Measurements from ENCODE around the gene SLC6A6. TPM values are rescaled to one million over a fixed set of nuclear protein-coding genes. Genes with fewer than 3 reads are reported as not detected.
A peak's percentile ranks its signal among the peaks of the same experiment; 100 is the strongest.

SLC6A6 gene
- total RNA-seq, 1 donor from 2014 or later, result 5.7 TPM

GRCh38 chr3:14450506-14450905, 48.1 kb downstream of the SLC6A6 start:
- Histone ChIP-seq H3K4me1 (ENCODE audit: control insufficient read depth in 3 of 3, insufficient read depth in 3 of 3, low read length in 3 of 3) (peaks cover 38 to 44% (median 43%) of the 10 kb centered on the region in 3 donors), H3K36me3 (ENCODE audit: control insufficient read depth in 3 of 3, insufficient read depth in 3 of 3, low read length in 3 of 3) (peaks cover 41 to 45% (median 44%) of the 10 kb centered on the region in 3 donors), H3K9ac (ENCODE audit: low read depth in 1 of 3, low read length in 3 of 3) (no peak overlapping the region), H3K27ac (ENCODE audit: low read depth, low read length) (no peak overlapping the region), H3K9me3 (ENCODE audit: control insufficient read depth in 3 of 3, low read length in 3 of 3) (no peaks in the 10 kb centered on the region), H3K4me3 (ENCODE audit: low read length in 3 of 3) (no peak overlapping the region), H3K27me3 (ENCODE audit: control insufficient read depth in 3 of 3, insufficient read depth in 3 of 3, low read length in 3 of 3) (no peaks in the 10 kb centered on the region)

DNA sequence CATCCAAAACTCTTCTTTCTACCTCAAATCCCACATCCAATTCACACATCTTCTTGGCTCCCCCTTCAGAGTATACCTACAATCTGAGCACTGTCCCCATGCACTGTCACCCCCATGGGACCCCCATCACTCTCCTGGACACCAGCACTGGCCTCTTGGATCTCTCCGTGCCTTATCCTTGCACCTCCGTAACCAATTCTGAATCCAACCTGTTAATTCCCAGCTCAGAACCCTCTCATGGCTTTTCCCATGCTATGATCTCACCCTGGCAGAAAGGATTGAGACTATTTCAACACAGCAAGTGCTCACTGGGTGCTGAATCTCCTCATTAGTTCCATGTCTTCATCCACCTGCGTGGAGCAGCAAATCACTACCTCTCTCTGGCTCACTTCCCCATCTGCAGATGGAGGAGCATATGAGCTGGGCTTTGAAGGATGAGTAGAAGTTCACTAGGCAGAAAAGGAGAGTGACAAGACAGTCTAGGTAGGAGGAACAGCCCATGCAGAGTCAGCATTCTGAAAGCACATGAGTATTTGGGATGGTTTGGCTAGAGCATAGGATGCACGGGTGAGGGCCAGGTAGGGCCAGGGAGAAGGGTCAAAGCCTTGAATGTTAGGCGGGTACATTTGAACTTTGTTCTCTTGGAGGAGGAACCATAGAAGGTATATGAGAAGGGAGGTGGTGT, 48.7 kb downstream of the SLC6A6 start:
- Histone ChIP-seq H3K9ac (ENCODE audit: low read depth in 1 of 3, low read length in 3 of 3) (no peak overlapping the region), H3K4me3 (ENCODE audit: low read length in 3 of 3) (no peak overlapping the region), H3K4me1 (ENCODE audit: control insufficient read depth in 3 of 3, insufficient read depth in 3 of 3, low read length in 3 of 3) (peaks cover 41 to 49% (median 49%) of the 10 kb centered on the region in 3 donors), H3K9me3 (ENCODE audit: control insufficient read depth in 3 of 3, low read length in 3 of 3) (no peaks in the 10 kb centered on the region), H3K27ac (ENCODE audit: low read depth, low read length) (peak overlapping the region; percentile 92), H3K27me3 (ENCODE audit: control insufficient read depth in 3 of 3, insufficient read depth in 3 of 3, low read length in 3 of 3) (peaks cover 0 to 2% (median 0%) of the 10 kb centered on the region in 3 donors), H3K36me3 (ENCODE audit: control insufficient read depth in 3 of 3, insufficient read depth in 3 of 3, low read length in 3 of 3) (peaks cover 36 to 39% (median 39%) of the 10 kb centered on the region in 3 donors)

- peak overlapping the region; percentile 92 for H3K27ac ChIP-seq (ENCODE audit: low read depth, low read length)
- peaks cover 41 to 56% (median 49%) of the 10 kb centered on the region in 3 donors for H3K4me1 ChIP-seq (ENCODE audit: control insufficient read depth in 3 of 3, insufficient read depth in 3 of 3, low read length in 3 of 3)
- no peak overlapping the region for H3K4me3 ChIP-seq (ENCODE audit: low read length in 3 of 3)
- H3K9me3 ChIP-seq (ENCODE audit: control insufficient read depth in 3 of 3, low read length in 3 of 3), result no peaks in the 10 kb centered on the region
- H3K9ac ChIP-seq (ENCODE audit: low read depth in 1 of 3, low read length in 3 of 3), result peak overlapping the region; percentile 12 to 74 (median 25)
- peaks cover 0 to 2% (median 0%) of the 10 kb centered on the region in 3 donors for H3K27me3 ChIP-seq (ENCODE audit: control insufficient read depth in 3 of 3, insufficient read depth in 3 of 3, low read length in 3 of 3)
- peaks cover 25 to 29% (median 29%) of the 10 kb centered on the region in 3 donors for H3K36me3 ChIP-seq (ENCODE audit: control insufficient read depth in 3 of 3, insufficient read depth in 3 of 3, low read length in 3 of 3)
Observed at GRCh38 chr3:14451844-14452739, 49.7 kb downstream of the SLC6A6 start.

GRCh38 chr3:14452740-14453710, 50.6 kb downstream of the SLC6A6 start:
- H3K27me3 ChIP-seq (ENCODE audit: control insufficient read depth in 3 of 3, insufficient read depth in 3 of 3, low read length in 3 of 3), result peaks cover 0 to 2% (median 0%) of the 10 kb centered on the region in 3 donors
- H3K27ac ChIP-seq (ENCODE audit: low read depth, low read length), result peak overlapping the region; percentile 92
- peaks cover 41 to 56% (median 49%) of the 10 kb centered on the region in 3 donors for H3K4me1 ChIP-seq (ENCODE audit: control insufficient read depth in 3 of 3, insufficient read depth in 3 of 3, low read length in 3 of 3)
- H3K9ac ChIP-seq (ENCODE audit: low read depth in 1 of 3, low read length in 3 of 3), result peak overlapping the region in 2 of 3 donors; percentile 65 to 83
- peaks cover 16 to 21% (median 19%) of the 10 kb centered on the region in 3 donors for H3K36me3 ChIP-seq (ENCODE audit: control insufficient read depth in 3 of 3, insufficient read depth in 3 of 3, low read length in 3 of 3)
- no peaks in the 10 kb centered on the region for H3K9me3 ChIP-seq (ENCODE audit: control insufficient read depth in 3 of 3, low read length in 3 of 3)
- H3K4me3 ChIP-seq (ENCODE audit: low read length in 3 of 3), result no peak overlapping the region

- Histone ChIP-seq H3K4me1 (ENCODE audit: control insufficient read depth in 3 of 3, insufficient read depth in 3 of 3, low read length in 3 of 3) (peaks cover 41 to 56% (median 49%) of the 10 kb centered on the region in 3 donors), H3K9me3 (ENCODE audit: control insufficient read depth in 3 of 3, low read length in 3 of 3) (no peaks in the 10 kb centered on the region), H3K9ac (ENCODE audit: low read depth in 1 of 3, low read length in 3 of 3) (peak overlapping the region; percentile 65 to 83 (median 71)), H3K36me3 (ENCODE audit: control insufficient read depth in 3 of 3, insufficient read depth in 3 of 3, low read length in 3 of 3) (peaks cover 6 to 20% (median 13%) of the 10 kb centered on the region in 3 donors), H3K27ac (ENCODE audit: low read depth, low read length) (peak overlapping the region; percentile 92), H3K27me3 (ENCODE audit: control insufficient read depth in 3 of 3, insufficient read depth in 3 of 3, low read length in 3 of 3) (peaks cover 0 to 2% (median 0%) of the 10 kb centered on the region in 3 donors), H3K4me3 (ENCODE audit: low read length in 3 of 3) (peak overlapping the region in 1 of 3 donors; percentile 18)
Observed at GRCh38 chr3:14453876-14454638, 51.7 kb downstream of the SLC6A6 start.

GRCh38 chr3:14454639-14455310, 52.4 kb downstream of the SLC6A6 start:
- Histone ChIP-seq H3K36me3 (ENCODE audit: control insufficient read depth in 3 of 3, insufficient read depth in 3 of 3, low read length in 3 of 3) (peaks cover 5 to 23% (median 14%) of the 10 kb centered on the region in 3 donors), H3K4me1 (ENCODE audit: control insufficient read depth in 3 of 3, insufficient read depth in 3 of 3, low read length in 3 of 3) (peaks cover 41 to 56% (median 49%) of the 10 kb centered on the region in 3 donors), H3K27me3 (ENCODE audit: control insufficient read depth in 3 of 3, insufficient read depth in 3 of 3, low read length in 3 of 3) (peaks cover 0 to 2% (median 0%) of the 10 kb centered on the region in 3 donors)

GRCh38 chr3:14455571-14456317, 53.3 kb downstream of the SLC6A6 start:
- Histone ChIP-seq H3K9ac (ENCODE audit: low read depth in 1 of 3, low read length in 3 of 3) (peak overlapping the region in 1 of 3 donors; percentile 10), H3K4me3 (ENCODE audit: low read length in 3 of 3) (no peak overlapping the region), H3K4me1 (ENCODE audit: control insufficient read depth in 3 of 3, insufficient read depth in 3 of 3, low read length in 3 of 3) (peaks cover 48 to 62% (median 56%) of the 10 kb centered on the region in 3 donors), H3K36me3 (ENCODE audit: control insufficient read depth in 3 of 3, insufficient read depth in 3 of 3, low read length in 3 of 3) (peaks cover 5 to 21% (median 11%) of the 10 kb centered on the region in 3 donors), H3K27me3 (ENCODE audit: control insufficient read depth in 3 of 3, insufficient read depth in 3 of 3, low read length in 3 of 3) (peaks cover 0 to 2% (median 0%) of the 10 kb centered on the region in 3 donors), H3K27ac (ENCODE audit: low read depth, low read length) (no peak overlapping the region), H3K9me3 (ENCODE audit: control insufficient read depth in 3 of 3, low read length in 3 of 3) (no peaks in the 10 kb centered on the region)

More at GRCh38 chr3:14454639-14455310, 52.4 kb downstream of the SLC6A6 start:
- no peak overlapping the region for H3K4me3 ChIP-seq (ENCODE audit: low read length in 3 of 3)
- H3K27ac ChIP-seq (ENCODE audit: low read depth, low read length), result peak overlapping the region; percentile 92
- H3K9me3 ChIP-seq (ENCODE audit: control insufficient read depth in 3 of 3, low read length in 3 of 3), result no peaks in the 10 kb centered on the region
- H3K9ac ChIP-seq (ENCODE audit: low read depth in 1 of 3, low read length in 3 of 3), result peak overlapping the region; percentile 32 to 83 (median 71)

DNA sequence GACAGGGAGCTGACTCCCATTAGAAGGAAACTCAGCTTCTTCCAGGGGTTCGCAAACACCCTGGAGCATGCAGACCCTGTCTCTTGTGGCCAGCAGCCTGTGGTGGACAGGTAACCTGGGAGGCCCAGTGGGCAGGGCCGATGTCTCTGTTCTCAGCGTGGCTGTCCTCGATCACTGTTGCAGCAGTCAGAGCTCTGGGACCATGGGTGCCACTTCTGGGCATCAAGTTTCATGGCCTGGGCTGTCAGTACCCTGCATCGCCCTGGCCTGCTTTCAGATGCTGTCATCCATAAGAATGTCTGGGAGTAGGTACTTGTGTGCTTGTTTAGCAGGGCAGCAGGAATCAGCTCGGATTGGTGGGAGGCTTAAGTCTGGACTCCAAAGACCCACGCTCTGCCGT, 54.4 kb downstream of the SLC6A6 start:
- Histone ChIP-seq H3K4me1 (ENCODE audit: control insufficient read depth in 3 of 3, insufficient read depth in 3 of 3, low read length in 3 of 3) (peaks cover 54 to 63% (median 60%) of the 10 kb centered on the region in 3 donors), H3K9me3 (ENCODE audit: control insufficient read depth in 3 of 3, low read length in 3 of 3) (no peaks in the 10 kb centered on the region), H3K27me3 (ENCODE audit: control insufficient read depth in 3 of 3, insufficient read depth in 3 of 3, low read length in 3 of 3) (peaks cover 0 to 2% (median 0%) of the 10 kb centered on the region in 3 donors), H3K27ac (ENCODE audit: low read depth, low read length) (no peak overlapping the region), H3K36me3 (ENCODE audit: control insufficient read depth in 3 of 3, insufficient read depth in 3 of 3, low read length in 3 of 3) (peaks cover 0 to 19% (median 7%) of the 10 kb centered on the region in 3 donors), H3K9ac (ENCODE audit: low read depth in 1 of 3, low read length in 3 of 3) (no peak overlapping the region), H3K4me3 (ENCODE audit: low read length in 3 of 3) (no peak overlapping the region)

Data from skeletal muscle tissue (tissue), 4 donors.